Inflammatory macrophage treated with lipopolysaccharide for 4 hours (primary cell): ENCODE measurements around the gene IFNAR2.
A peak's percentile ranks its signal among the peaks of the same experiment; 100 is the strongest.
"Not testable (repeated sequence)": the region's sequence is repeated elsewhere in the genome, so short reads cannot be mapped to it uniquely, and the experiment has no call there.

Source experiments
- DNase-seq: peaks from one replicate; pipeline ENCODE4 v3.0.0-alpha.2; 2020

The IFNAR2 gene

GRCh38 chr21:33217138-33217520, 12.6 kb upstream of the IFNAR2 start:
- no peak for DNase-seq

GRCh38 chr21:33219300-33219699, 10.4 kb upstream of the IFNAR2 start:
- DNase-seq: no peak

GRCh38 chr21:33219954-33220353, 9.8 kb upstream of the IFNAR2 start:
- no peak for DNase-seq

GRCh38 chr21:33225376-33225775, 4.4 kb upstream of the IFNAR2 start:
- DNase-seq: not testable (repeated sequence)

GRCh38 chr21:33228455-33228854, 1.3 kb upstream of the IFNAR2 start:
- no peak for DNase-seq

GRCh38 chr21:33229099-33229783, 497 bp upstream of the IFNAR2 start:
- DNase-seq: no peak

GRCh38 chr21:33230545-33231324, 997 bp downstream of the IFNAR2 start:
- DNase-seq: peak; percentile 63

- DNase-seq: no peak
These were observed 1.8 kb downstream of the IFNAR2 start for GRCh38 chr21:33231526-33231925.

- DNase-seq: no peak
These were observed 2.7 kb downstream of the IFNAR2 start for GRCh38 chr21:33232291-33233034.

GRCh38 chr21:33234635-33235520, 5.1 kb downstream of the IFNAR2 start:
- DNase-seq: no peak

GRCh38 chr21:33236013-33236686, 6.4 kb downstream of the IFNAR2 start:
- DNase-seq: no peak

- DNase-seq: no peak
These were observed 7.0 kb downstream of the IFNAR2 start for GRCh38 chr21:33236766-33237165.

- DNase-seq: no peak
These were observed 7.7 kb downstream of the IFNAR2 start for GRCh38 chr21:33237486-33237885.

GRCh38 chr21:33238146-33238545, 8.4 kb downstream of the IFNAR2 start:
- DNase-seq: no peak

- DNase-seq: peak; percentile 46
These were observed 9.0 kb downstream of the IFNAR2 start for GRCh38 chr21:33238565-33239255.

- DNase-seq: not testable (repeated sequence)
These were observed 9.9 kb downstream of the IFNAR2 start for GRCh38 chr21:33239559-33240127.

GRCh38 chr21:33240404-33240803, 10.7 kb downstream of the IFNAR2 start:
- no peak for DNase-seq

- DNase-seq: no peak
These were observed 12.1 kb downstream of the IFNAR2 start for GRCh38 chr21:33241846-33242245.

- DNase-seq: not testable (repeated sequence)
These were observed 13.1 kb downstream of the IFNAR2 start for GRCh38 chr21:33242846-33243245.

- peak; percentile 39 for DNase-seq
These were observed 14.5 kb downstream of the IFNAR2 start for GRCh38 chr21:33244082-33244778.

GRCh38 chr21:33244779-33245105, 15.0 kb downstream of the IFNAR2 start:
- DNase-seq: peak; percentile 67
